ENCODE measurements around the gene ITGA11.

Gene ITGA11

GRCh38 chr15:68284616-68285258, 147.2 kb downstream of the ITGA11 start:
- DNase-seq = no peak

GRCh38 chr15:68283401-68283800, 148.6 kb downstream of the ITGA11 start:
- DNase-seq = no peak

DNA sequence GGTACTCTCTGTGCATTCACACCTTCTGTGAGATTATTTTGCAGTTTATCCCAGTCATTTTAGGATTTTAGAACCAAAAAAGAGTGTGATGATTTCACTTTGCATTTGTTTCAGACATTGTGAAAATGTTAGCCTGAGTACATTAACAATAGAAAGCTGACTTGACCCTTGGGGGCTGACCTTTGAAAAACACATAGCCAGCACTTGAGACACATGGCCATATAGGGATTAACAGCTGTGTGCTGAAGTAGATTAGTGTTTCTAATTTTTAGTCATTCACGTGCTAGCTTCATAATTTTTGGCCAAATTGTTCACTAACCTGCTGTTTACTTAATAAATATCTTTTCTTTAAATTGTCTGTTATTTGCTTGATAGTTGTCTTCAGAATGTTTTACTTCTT, 151.0 kb downstream of the ITGA11 start:
- no peak for DNase-seq

DNA sequence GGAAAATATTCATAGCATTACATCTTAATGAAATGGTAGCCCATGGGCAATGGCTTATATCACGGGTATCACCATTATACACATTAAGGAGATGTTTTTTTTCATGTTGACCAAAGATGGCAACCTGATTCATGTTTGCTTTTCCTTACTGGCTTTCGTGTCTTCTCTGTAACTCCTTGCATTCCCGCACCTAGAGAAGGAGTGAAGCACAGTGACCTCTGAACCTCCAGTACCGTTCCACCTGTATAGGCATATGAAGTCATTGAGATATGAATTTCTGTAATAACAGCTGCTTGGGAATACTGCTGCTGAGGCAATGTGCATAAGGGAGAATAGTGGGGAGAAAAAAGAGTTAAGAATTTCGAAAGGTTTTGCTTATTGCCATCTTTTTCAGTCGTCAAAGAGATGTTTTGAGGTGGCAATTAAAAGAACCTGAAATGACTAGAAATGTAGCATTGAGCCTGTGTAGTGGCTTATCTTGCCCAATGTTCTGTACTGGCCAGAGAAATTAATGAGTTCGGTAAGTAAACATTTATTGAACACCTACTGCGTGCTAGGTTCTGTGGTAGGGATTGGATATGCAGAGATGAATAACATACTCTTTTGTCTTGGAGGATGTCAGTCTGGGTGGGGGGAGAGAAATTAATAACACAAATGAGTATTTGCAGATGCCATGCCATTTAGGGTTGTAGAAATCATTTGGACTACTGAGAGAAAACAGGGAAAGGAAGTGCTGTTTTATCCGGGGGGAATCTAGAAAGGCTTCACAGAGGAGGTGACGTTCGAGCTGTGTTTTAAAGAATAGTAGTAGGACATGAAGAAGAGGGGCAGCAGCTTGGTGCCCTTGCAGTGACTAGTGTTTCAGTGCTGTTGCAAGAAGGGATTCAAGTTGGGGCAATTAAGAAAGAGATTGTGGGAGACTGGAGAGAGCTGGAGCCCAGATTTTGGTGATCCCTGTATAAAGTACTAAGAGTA, 151.9 kb downstream of the ITGA11 start:
- no peak for DNase-seq

DNA sequence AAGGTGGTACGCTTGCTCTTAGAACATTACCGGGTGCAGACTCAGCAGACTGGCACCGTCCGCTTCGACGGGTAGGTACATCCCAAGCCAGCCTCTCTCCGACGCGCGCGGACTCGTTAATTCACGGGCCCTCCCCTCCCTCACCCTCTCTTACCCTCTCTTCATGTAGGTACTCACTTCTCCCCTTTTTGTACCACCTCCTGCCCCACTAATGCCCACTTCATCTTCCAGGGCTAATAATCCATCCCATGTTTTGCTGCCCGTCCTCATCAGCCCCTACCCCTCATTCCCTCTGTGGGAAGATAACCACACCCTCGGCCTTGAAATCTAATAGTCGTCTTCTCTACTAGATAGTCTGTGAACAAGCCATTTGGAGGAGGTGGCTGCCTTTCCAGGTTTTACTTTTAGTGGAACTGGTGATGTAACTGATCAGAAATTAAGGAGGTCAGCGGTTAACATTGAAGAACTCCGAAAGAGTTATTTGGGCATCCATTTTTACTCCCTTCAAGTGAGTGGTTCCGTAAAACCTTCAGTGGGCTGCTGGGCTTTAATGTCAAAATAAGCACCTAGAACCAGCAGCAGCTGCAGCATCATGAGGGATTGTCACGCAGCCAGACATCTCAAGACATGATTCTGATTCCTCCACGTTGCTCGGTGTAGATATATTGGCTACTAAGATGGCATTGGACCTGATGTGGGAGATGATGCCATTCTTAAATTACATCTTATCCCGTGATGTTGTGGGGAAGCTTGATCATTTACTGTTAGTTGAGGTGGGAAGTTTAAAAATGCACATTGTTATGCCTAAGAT, 153.2 kb downstream of the ITGA11 start:
- no peak for DNase-seq

DNA sequence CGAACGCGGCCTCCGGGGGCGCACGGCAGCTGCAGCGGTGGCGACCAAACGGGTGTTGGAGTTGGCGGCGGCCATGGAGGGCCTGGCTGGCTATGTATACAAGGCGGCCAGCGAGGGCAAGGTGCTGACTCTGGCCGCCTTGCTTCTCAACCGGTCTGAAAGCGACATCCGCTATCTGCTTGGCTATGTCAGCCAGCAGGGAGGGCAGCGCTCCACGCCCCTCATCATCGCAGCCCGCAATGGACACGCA, 153.7 kb downstream of the ITGA11 start:
- no peak for DNase-seq

- DNase-seq = peak; percentile 90
Observed at GRCh38 chr15:68277603-68278344, 154.2 kb downstream of the ITGA11 start, which contains the start of gene FEM1B. TSS of gene FEM1B (plus strand) at chr15:68277745. CDS start at chr15:68278418, 673 bp downstream.

GRCh38 chr15:68277131-68277602, 154.8 kb downstream of the ITGA11 start:
- no peak for DNase-seq

DNA sequence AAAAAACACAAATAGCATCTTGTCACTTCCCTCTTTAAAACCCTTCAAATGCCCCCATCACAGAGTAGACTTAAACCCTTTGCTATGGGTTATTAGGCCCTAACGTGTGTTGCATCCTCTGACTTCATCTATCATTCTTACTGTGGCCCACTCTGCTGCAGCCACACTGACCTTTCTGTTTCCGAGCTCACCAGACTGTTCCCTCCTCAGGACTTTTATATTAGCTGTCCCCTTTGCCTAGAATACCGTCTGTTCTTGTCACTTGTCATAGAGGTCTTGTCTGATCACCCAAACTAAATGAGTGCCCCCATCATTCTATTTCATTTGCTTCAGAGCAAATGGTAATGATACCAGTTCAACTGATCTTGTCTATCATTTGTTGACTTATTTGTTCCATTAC, 155.3 kb downstream of the ITGA11 start:
- DNase-seq = no peak

DNA sequence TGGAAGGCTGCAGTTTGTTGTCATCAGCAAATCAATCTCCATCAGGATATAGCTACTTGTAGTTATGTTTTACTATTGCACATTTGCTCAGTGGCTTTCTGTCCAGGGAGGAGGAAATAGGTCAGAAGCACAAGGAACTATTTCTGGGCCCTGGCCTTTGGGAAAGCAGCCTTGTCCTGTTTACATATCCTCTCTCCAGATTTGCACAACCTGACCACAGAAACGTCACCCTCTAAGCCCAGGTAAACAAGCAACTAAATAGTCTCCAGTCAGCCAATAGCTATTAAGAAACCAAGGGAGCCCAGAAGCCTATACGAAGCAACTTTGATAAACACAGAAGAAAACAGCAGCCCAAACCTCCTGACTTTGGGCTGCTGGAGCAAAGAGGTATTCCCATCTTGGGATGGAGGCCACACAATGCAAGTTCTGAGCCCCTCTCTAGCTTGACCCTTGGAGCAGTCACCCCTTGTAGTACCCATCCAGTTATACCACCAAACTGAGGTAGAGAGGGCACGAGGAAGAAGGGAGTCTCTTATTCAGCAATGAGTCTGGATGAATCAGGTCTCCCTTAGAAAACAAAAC, 156.7 kb downstream of the ITGA11 start:
- no peak for DNase-seq

GRCh38 chr15:68274201-68274848, 157.6 kb downstream of the ITGA11 start:
- DNase-seq = no peak

DNA sequence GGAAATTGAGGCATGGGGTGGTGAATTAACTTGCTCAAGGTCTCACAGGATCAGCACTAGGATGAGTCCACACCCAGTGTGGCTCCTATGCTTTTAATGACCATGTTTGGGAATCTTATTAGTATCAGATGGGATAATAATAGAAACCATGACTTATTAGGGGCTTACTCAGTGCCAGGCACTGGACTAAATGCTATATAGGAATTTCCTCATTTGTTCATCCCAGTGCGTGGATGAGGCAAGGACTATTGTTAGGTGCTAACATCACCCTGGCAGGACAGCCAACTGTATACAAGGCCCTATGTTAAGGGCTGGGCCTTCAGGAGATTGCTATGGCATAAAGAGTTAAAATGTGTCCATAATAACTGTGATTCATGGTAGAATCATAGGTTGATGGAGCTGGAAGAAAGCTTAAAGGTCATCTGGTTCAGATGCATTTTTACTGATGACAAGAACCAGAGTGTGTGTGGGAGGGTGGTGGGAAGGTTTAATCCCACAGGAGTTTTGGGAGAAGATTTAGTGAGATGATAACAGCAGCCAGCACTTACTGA, 159.2 kb downstream of the ITGA11 start:
- no peak for DNase-seq

- no peak for DNase-seq
Observed at GRCh38 chr15:68271854-68272471, 160.0 kb downstream of the ITGA11 start.

DNA sequence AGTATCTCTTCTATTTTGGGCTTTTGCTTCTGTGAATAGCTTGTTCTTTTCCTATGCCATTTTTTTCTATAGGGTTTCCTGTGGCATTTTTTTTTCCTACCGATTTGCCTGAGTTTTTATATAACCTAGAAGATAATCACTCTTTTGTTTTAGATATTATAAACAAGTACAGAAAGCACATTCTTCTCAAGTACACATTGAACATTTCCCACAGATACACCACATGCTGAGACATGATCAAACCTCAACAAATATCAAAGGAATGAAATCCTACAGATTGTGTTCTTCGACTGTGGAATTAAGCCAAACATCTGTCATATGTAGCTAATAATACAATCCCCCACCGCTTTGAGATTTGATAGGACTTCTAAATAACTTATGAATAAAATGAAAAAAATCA, 163.6 kb downstream of the ITGA11 start:
- DNase-seq = no peak

DNA sequence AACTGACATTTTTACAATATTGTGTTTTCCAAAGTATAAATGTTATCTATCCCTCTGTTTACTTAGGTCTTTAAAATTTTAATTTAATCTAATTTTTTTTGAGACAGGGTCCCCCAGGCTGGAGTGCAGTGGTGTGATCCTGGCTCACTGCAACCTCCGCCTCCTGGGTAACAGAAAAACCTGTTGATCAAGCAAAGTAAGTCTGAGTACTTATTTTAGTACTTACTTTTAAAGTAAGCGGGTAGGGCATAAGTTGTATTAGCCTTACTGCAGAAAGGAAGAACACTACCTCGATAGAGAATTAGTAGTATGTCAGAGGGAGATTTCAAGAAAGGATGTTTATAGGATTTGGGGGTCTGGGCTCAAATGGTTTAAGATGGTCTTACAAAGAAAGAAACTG, 166.3 kb downstream of the ITGA11 start:
- DNase-seq = no peak

- no peak for DNase-seq
Observed at GRCh38 chr15:68265081-68265480, 166.9 kb downstream of the ITGA11 start.

- DNase-seq = no peak
Observed at GRCh38 chr15:68264282-68264681, 167.7 kb downstream of the ITGA11 start.

GRCh38 chr15:68262514-68263356, 169.2 kb downstream of the ITGA11 start:
- no peak for DNase-seq

- DNase-seq = no peak
Observed at GRCh38 chr15:68261980-68262379, 170.0 kb downstream of the ITGA11 start.

GRCh38 chr15:68261241-68261640, 170.7 kb downstream of the ITGA11 start:
- DNase-seq = no peak
